ENCODE data around the gene TAF7. TPM values are rescaled to one million over a fixed set of nuclear protein-coding genes. Genes with fewer than 3 reads are reported as not detected.

The TAF7 gene
- polyA plus RNA-seq, 1 of the 3 experiments (the other 2 are of a cell fraction), result 30.6 TPM

GRCh38 chr5:141269195-141269594 is 51.4 kb downstream of the TAF7 start:
- Histone ChIP-seq H3K36me3 (replicated peaks in 1 of 2; ENCODE audit: control insufficient read depth in 1 of 2, insufficient read depth in 2 of 2, low read length in 1 of 2) (no peaks in the 10 kb centered on the region), H3K4me2 (no peak overlapping the region), H3K4me3 (ENCODE audit: low read depth in 2 of 2, low read length in 1 of 2) (no peak overlapping the region), H3F3A (replicated peaks; ENCODE audit: insufficient read depth) (no peaks in the 10 kb centered on the region), H3K4me1 (ENCODE audit: control insufficient read depth in 1 of 2, insufficient read depth in 2 of 2, low read depth in 1 of 2, low read length in 1 of 2) (no peaks in the 10 kb centered on the region), H3K27ac (ENCODE audit: low read depth in 2 of 2, low read length in 1 of 2) (no peak overlapping the region), H3K9ac (no peak overlapping the region), H4K20me1 (ENCODE audit: insufficient read depth) (no peaks in the 10 kb centered on the region), H2AFZ (ENCODE audit: low read depth) (no peak overlapping the region), H3K9me3 (peaks cover 8% of the 10 kb centered on the region), H3K79me2 (ENCODE audit: insufficient read depth) (no peaks in the 10 kb centered on the region), H3K27me3 (ENCODE audit: insufficient read depth) (no peaks in the 10 kb centered on the region), H3K9me2 (no peaks in the 10 kb centered on the region)
- CTCF ChIA-PET, result no interaction called here
- no peak for TF ChIP-seq TCF12 (IDR thresholded peaks at IDR 0.05)
- TF ChIP-seq IRF3 (IDR thresholded peaks at IDR 0.05; ENCODE audit: low read depth, low read length), result no peak
- TF ChIP-seq MXI1 (IDR thresholded peaks at IDR 0.05; ENCODE audit: low read depth, low read length), result no peak
- no peak for TF ChIP-seq RFX5 (IDR thresholded peaks at IDR 0.05; ENCODE audit: low read length)
- TF ChIP-seq RCOR1 (IDR thresholded peaks at IDR 0.05; ENCODE audit: low read length), result no peak
- TF ChIP-seq JUND (IDR thresholded peaks at IDR 0.05), result no peak
- TF ChIP-seq POLR2AphosphoS5 (IDR thresholded peaks at IDR 0.05; ENCODE audit: low read depth, low read length), result no peak
- TF ChIP-seq MAX (IDR thresholded peaks at IDR 0.05; ENCODE audit: low read depth), result no peak
- TF ChIP-seq, protein P1, sequence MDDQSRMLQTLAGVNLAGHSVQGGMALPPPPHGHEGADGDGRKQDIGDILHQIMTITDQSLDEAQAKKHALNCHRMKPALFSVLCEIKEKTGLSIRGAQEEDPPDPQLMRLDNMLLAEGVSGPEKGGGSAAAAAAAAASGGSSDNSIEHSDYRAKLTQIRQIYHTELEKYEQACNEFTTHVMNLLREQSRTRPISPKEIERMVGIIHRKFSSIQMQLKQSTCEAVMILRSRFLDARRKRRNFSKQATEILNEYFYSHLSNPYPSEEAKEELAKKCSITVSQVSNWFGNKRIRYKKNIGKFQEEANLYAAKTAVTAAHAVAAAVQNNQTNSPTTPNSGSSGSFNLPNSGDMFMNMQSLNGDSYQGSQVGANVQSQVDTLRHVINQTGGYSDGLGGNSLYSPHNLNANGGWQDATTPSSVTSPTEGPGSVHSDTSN (IDR thresholded peaks at IDR 0.05), result no peak
- TF ChIP-seq FOXJ3 (CRISPR knock-in tag; IDR thresholded peaks at IDR 0.05), result no peak
- no peak for TF ChIP-seq FOXM1 (IDR thresholded peaks at IDR 0.05; ENCODE audit: low read depth)
- TF ChIP-seq TAF1 (IDR thresholded peaks at IDR 0.05; ENCODE audit: borderline replicate concordance, low read depth, low read length), result no peak
- no peak for TF ChIP-seq GATA2 (CRISPR knock-in tag; IDR thresholded peaks at IDR 0.05)
- no peak for TF ChIP-seq EP300 (IDR thresholded peaks at IDR 0.05; ENCODE audit: borderline replicate concordance in 1 of 2, low read depth in 1 of 2, low read length in 1 of 2)
- no peak for TF ChIP-seq NRF1 (IDR thresholded peaks at IDR 0.05; ENCODE audit: low read depth, low read length)
- 90% methylated on average over 4 of the region's 4 CpGs for WGBS (ENCODE audit: low lambda C conversion rate)
- DNase-seq, result no peak
- POLR2A ChIA-PET, result no interaction called here

Other genes starting within 250 kb of the TAF7 start
- gene PCDHB2, start 226.2 kb downstream of the TAF7 start, polyA plus RNA-seq (2012; rRNA removed), result 1.6 and 1.8 TPM in 2 replicates
- gene PCDHB3, start 220.3 kb downstream of the TAF7 start, polyA plus RNA-seq (2012; rRNA removed), result 1.7 and 2.2 TPM in 2 replicates
- 0.36 and 0.51 TPM in 2 replicates for gene PCDHB4, start 199.0 kb downstream of the TAF7 start, polyA plus RNA-seq (2012; rRNA removed)
- gene PCDHB5, start 185.6 kb downstream of the TAF7 start, polyA plus RNA-seq (2012; rRNA removed), result 0.08 and 0.10 TPM in 2 replicates
- 3.9 and 5.0 TPM in 2 replicates for gene PCDHB6, start 170.7 kb downstream of the TAF7 start, polyA plus RNA-seq (2012; rRNA removed)
- gene PCDHB7, start 148.1 kb downstream of the TAF7 start, polyA plus RNA-seq (2012; rRNA removed), result 1.5 and 1.7 TPM in 2 replicates
- gene PCDHB8, start 143.0 kb downstream of the TAF7 start, polyA plus RNA-seq (2012; rRNA removed), result 3.0 and 3.4 TPM in 2 replicates
- gene PCDHB16, start 138.4 kb downstream of the TAF7 start, polyA plus RNA-seq (2012; rRNA removed), result 2.3 and 2.7 TPM in 2 replicates
- 1.4 and 2.4 TPM in 2 replicates for gene PCDHB9, start 133.6 kb downstream of the TAF7 start, polyA plus RNA-seq (2012; rRNA removed)
- gene PCDHB10, start 128.4 kb downstream of the TAF7 start, polyA plus RNA-seq (2012; rRNA removed), result 1.4 and 1.5 TPM in 2 replicates
- gene PCDHB11, start 121.2 kb downstream of the TAF7 start, polyA plus RNA-seq (2012; rRNA removed), result 0.41 and 0.61 TPM in 2 replicates
- gene PCDHB12, start 112.1 kb downstream of the TAF7 start, polyA plus RNA-seq (2012; rRNA removed), result 1.9 and 2.0 TPM in 2 replicates
- 0.85 and 0.88 TPM in 2 replicates for gene PCDHB13, start 106.9 kb downstream of the TAF7 start, polyA plus RNA-seq (2012; rRNA removed)
- 9.7 and 10.6 TPM in 2 replicates for gene PCDHB14, start 97.4 kb downstream of the TAF7 start, polyA plus RNA-seq (2012; rRNA removed)
- 0.99 and 1.3 TPM in 2 replicates for gene PCDHB15, start 75.4 kb downstream of the TAF7 start, polyA plus RNA-seq (2012; rRNA removed)
- gene SLC25A2, start 16.7 kb downstream of the TAF7 start, polyA plus RNA-seq (2012; rRNA removed), result not detected in 2 replicates
- gene PCDHGA1, start 9.7 kb upstream of the TAF7 start, polyA plus RNA-seq (2012; rRNA removed), result 1.2 and 1.6 TPM in 2 replicates
- 1.4 and 1.5 TPM in 2 replicates for gene PCDHGA2, start 18.0 kb upstream of the TAF7 start, polyA plus RNA-seq (2012; rRNA removed)
- gene PCDHGA3, start 23.0 kb upstream of the TAF7 start, polyA plus RNA-seq (2012; rRNA removed), result 0.33 and 0.45 TPM in 2 replicates
- gene PCDHGB1, start 29.3 kb upstream of the TAF7 start, polyA plus RNA-seq (2012; rRNA removed), result 0.63 and 0.77 TPM in 2 replicates
- 1.8 and 2.2 TPM in 2 replicates for gene PCDHGA4, start 34.2 kb upstream of the TAF7 start, polyA plus RNA-seq (2012; rRNA removed)
- gene PCDHGB2, start 39.2 kb upstream of the TAF7 start, polyA plus RNA-seq (2012; rRNA removed), result 3.7 and 4.5 TPM in 2 replicates
- gene PCDHGA5, start 43.4 kb upstream of the TAF7 start, polyA plus RNA-seq (2012; rRNA removed), result 0.57 and 0.71 TPM in 2 replicates
- gene PCDHGB3, start 49.5 kb upstream of the TAF7 start, polyA plus RNA-seq (2012; rRNA removed), result 0.53 and 0.63 TPM in 2 replicates
- 1.4 TPM in 2 replicates for gene PCDHGA6, start 53.1 kb upstream of the TAF7 start, polyA plus RNA-seq (2012; rRNA removed)
- 3.4 and 7.8 TPM in 2 replicates for gene PCDHGA7, start 62.0 kb upstream of the TAF7 start, polyA plus RNA-seq (2012; rRNA removed)
- 0.37 and 0.64 TPM in 2 replicates for gene PCDHGB4, start 66.9 kb upstream of the TAF7 start, polyA plus RNA-seq (2012; rRNA removed)
- 0.06 and 0.12 TPM in 2 replicates for gene PCDHGA8, start 71.8 kb upstream of the TAF7 start, polyA plus RNA-seq (2012; rRNA removed)
- 0.08 and 0.15 TPM in 2 replicates for gene PCDHGB5, start 77.2 kb upstream of the TAF7 start, polyA plus RNA-seq (2012; rRNA removed)
- 0.13 and 0.16 TPM in 2 replicates for gene PCDHGA9, start 82.0 kb upstream of the TAF7 start, polyA plus RNA-seq (2012; rRNA removed)
- gene PCDHGB6, start 87.2 kb upstream of the TAF7 start, polyA plus RNA-seq (2012; rRNA removed), result 0.13 and 0.18 TPM in 2 replicates
- gene PCDHGA10, start 92.2 kb upstream of the TAF7 start, polyA plus RNA-seq (2012; rRNA removed), result 1.6 and 2.0 TPM in 2 replicates
- 14.2 and 19.1 TPM in 2 replicates for gene PCDHGB7, start 96.9 kb upstream of the TAF7 start, polyA plus RNA-seq (2012; rRNA removed)
- 0.18 and 0.23 TPM in 2 replicates for gene PCDHGA11, start 100.3 kb upstream of the TAF7 start, polyA plus RNA-seq (2012; rRNA removed)
- gene PCDHGA12, start 109.7 kb upstream of the TAF7 start, polyA plus RNA-seq (2012; rRNA removed), result 0.03 and 0.05 TPM in 2 replicates
- 55.8 and 97.0 TPM in 2 replicates for gene PCDHGC3, start 155.2 kb upstream of the TAF7 start, polyA plus RNA-seq (2012; rRNA removed)
- gene PCDHGC4, start 164.2 kb upstream of the TAF7 start, polyA plus RNA-seq (2012; rRNA removed), result 0.53 and 0.78 TPM in 2 replicates
- gene PCDHGC5, start 168.3 kb upstream of the TAF7 start, polyA plus RNA-seq (2012; rRNA removed), result 1.9 and 2.0 TPM in 2 replicates

Data from SK-N-SH (cell line).